DMS53 (cell line): ENCODE results near the gene POU4F3.

Experiments
- DNase-seq: peaks from one replicate; lab custom pipeline; 2025; lab: John Stamatoyannopoulos, UW

Gene POU4F3

DNA sequence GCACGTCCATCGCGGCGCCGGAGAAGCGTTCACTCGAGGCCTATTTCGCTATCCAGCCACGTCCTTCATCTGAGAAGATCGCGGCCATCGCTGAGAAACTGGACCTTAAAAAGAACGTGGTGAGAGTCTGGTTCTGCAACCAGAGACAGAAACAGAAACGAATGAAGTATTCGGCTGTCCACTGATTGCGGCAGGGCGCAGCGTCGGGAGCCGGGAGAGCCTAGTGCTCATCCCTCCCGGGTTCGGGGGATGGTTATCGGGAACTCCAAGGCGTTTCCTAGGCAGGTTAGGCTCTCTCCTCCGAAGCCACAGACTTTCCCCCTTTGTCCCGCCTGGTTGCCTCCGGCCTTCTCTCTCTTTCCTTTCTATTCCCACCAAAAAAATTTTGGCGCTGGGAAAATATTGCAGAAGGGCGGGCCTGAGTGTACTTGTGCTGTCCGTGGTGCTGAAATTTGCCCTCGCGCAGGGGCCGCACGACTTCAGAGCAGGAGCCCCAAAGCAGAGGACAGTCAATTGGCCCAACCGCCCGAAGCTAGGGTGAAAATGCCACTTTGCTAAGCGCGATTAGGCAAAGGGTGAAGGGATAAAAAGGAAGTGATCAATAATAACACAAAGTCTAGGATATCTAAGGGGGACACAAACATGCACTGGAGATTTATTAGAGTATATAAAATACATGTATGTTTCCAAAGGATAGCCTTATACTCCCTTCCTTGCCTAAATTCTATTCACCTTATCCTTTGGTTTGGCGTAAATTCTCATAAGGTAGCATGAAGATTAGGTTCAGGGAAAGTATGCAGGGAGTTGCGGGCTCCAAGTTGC, 1.8 kb downstream of the POU4F3 start:
- DNase-seq, result peak; percentile 56

DNA sequence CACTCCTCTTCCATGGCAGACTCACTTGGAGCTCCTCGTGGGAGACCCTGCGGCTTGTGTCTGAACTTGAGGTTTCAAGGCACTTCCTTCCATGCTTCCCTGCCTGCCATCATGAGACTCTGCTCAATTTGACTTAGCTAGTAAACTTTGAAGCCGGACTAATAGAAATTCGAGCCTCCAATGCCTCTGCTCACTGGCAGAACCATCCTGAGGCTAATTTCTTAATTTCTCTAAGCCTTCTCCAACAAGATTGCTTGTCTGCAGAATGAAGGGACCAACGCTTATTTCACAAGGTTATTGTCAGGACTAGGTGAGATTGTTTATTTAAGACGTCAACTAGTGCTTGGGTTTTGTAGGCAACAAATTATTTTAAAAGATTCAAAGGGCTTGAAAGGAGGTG, 3.2 kb downstream of the POU4F3 start:
- DNase-seq, result no peak

DNA sequence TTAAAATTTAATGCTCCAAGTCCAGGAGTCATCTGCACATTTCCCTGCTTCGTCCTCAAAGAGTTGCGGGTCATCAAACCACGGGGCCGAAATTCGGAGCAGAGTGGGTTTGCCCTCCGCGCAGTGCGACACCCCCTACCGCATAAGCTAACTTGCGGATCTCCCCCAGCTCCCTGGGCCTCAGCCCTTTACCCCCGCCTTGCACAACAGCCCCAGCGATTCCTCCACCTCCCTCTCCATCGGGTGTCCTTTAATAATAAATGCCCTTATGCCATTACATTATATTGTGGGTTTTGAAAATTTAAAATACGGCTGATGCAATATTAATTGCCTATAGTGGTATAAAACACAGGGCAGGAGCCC, 3.9 kb downstream of the POU4F3 start:
- no peak for DNase-seq

DNA sequence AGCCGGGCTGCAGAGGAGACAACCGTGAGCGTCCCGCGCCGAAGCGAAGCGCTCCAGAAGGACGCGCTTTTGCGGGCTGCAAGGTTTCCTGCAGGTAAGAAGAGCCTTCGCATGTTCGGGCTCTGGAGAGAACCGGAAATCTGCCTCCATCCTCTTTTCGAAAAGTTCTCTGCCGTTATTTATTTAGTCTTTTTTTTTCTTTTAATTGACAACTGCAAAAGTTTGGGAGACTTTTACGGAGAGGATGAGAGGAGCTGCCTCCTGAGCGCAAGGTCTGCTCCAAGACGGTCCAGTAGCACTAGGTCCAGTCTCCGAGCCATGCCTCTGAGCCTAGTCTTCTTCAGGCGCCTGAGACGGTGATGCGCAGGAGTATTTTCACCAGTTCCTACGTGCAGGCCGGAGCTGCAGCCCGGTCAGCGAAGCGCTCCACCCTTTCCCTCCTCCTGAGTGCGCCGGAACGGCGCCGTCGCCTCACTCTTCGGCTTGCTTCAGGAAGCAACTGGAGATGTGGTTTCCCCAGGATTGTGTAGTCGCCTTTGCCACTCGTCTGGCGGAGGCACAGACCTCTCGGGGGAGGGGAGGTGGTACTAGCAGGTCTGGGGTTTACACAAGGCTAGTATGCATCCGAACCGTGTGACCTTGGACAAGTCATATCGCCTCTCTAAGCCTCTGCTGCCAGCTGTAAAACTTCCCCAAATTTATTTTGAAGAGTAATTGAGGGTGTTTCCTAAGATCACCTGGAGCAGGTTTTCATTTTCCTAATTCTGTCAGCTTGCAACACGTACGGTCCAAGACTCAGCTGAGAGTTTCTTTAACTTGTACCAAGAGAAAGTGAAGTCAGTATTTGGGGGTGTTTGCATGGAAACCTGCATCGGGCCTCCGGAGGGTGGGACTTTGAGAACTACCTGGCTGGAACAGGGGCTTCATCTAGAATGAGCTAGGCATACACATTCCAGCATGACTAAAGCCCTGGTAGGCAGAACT, 4.5 kb downstream of the POU4F3 start:
- DNase-seq, result peak; percentile 49

GRCh38 chr5:146344155-146345118, 5.8 kb downstream of the POU4F3 start:
- peak; percentile 75 for DNase-seq

GRCh38 chr5:146345240-146345577, 6.6 kb downstream of the POU4F3 start:
- peak; percentile 58 for DNase-seq

- DNase-seq, result peak; percentile 58
These were observed 7.1 kb downstream of the POU4F3 start for GRCh38 chr5:146345578-146346366.

GRCh38 chr5:146357126-146357525, 18.5 kb downstream of the POU4F3 start:
- DNase-seq, result no peak

- no peak for DNase-seq
These were observed 21.2 kb downstream of the POU4F3 start for GRCh38 chr5:146359836-146360235.

- DNase-seq, result no peak
These were observed 24.7 kb downstream of the POU4F3 start for GRCh38 chr5:146363161-146363874.

- DNase-seq, result no peak
These were observed 27.0 kb downstream of the POU4F3 start for GRCh38 chr5:146365618-146366017.

DNA sequence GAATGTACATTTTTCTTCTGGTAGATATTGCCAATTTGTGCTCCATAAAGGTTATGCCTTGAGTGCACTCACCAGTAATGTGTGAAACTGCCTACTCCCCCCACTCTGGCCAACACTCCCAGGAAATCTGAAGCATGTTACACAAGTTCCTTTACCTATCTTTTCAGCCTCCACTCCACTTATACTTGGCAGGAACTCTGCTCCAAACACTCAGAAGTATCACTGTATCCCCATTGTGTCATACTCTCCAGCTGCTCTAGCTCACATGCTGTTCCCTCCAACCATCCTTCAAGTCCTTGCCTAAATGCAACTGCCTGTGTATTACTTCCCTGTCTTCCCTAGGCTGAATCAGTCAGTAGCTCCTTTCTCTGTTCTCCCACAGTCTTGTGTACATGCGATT, 28.3 kb downstream of the POU4F3 start:
- DNase-seq, result peak; percentile 14

DNA sequence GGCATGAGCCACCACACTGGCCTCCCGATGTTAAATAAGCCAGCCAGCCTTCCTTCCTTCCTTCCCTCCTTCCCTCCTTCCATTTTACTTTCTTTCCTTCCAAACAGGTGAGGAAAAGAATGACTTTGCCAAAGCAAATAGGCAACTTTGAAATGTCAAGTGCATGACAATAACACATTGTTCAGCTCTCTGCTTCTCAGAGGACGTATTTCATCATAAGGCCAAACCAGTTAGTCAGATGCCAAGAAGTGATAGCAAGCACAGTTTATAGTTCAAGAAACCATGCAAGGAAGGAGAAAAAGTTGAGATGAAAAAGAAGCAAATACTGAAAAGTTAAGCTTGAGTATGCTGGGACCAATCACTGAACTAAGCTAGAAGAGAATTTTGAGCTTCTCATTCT, 29.5 kb downstream of the POU4F3 start:
- DNase-seq, result no peak

GRCh38 chr5:146369691-146370090, 31.1 kb downstream of the POU4F3 start:
- no peak for DNase-seq

GRCh38 chr5:146376821-146377220, 38.2 kb downstream of the POU4F3 start:
- DNase-seq, result peak; percentile 5

DNA sequence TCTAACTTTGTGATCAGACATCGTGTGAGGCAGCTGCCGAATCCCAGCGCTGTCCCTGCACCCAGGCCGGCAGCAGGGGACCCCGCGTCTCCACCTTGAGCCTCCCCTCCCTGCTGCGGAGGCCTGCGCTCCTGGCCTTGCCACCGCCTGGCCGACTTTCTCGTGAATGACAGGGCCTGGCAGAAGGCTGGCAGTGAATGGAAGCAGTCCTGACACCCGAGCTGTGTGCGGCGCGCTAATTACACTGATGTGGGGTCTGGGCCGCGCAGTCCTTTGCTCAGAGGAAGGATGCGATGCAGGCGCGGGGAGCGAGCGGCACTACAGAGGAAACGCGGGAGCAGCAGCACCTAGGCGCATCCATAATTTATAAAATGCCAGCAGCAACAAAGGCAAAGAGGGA, 40.3 kb downstream of the POU4F3 start:
- no peak for DNase-seq

DNA sequence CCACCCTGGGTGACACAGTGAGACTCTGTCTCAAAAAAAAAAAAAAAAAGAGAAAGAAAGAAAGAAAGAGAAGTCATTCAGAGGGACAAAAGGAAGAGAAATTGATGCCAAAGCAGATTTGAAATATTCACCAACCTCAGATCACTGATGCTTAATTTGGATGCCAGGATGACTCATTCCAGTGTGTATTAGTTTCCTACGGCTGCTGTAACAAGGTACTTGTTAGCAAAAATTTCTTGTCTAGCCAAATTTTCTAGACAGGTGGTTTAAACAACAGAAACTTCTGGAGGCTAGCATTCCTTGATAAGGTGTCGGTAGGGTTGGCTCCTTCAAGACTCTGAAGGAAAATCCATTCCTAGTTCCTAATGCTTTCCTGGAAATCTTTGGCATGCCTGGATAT, 42.1 kb downstream of the POU4F3 start:
- DNase-seq, result no peak

DNA sequence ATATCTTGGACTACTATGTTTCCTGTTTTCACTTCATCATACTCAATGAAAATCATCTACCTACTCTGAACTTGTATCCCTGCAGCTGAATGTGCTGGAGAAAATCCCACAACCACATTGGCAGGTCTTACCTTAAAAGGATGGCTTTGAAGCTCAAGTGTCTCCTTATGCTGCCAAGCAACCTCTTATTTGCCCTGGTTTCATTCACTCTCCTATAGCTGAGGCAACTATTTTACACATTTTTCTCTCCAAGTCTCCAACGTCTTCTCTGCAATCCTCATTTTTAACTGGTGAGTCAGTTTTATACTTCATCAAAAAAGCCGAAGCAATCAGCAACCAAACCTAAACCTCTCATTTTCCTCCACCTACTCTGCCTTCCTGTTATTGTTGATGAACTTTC, 49.7 kb downstream of the POU4F3 start:
- peak; percentile 31 for DNase-seq

GRCh38 chr5:146390469-146390868, 51.8 kb downstream of the POU4F3 start:
- DNase-seq, result peak; percentile 5
